GM18520 (cell line): ENCODE measurements around the gene ARHGAP15.

Experiments
- ATAC-seq: cut with Tn5 transposase; IDR thresholded peaks from one replicate; pipeline ENCODE4 v1.9.1; 2021; ENCODE audit not compliant: unreplicated experiment

The ARHGAP15 gene

GRCh38 chr2:143165291-143165690, 36.1 kb downstream of the ARHGAP15 start:
- no peak for ATAC-seq

GRCh38 chr2:143169105-143169504, 39.9 kb downstream of the ARHGAP15 start:
- no peak for ATAC-seq

GRCh38 chr2:143171817-143172216, 42.6 kb downstream of the ARHGAP15 start:
- no peak for ATAC-seq

GRCh38 chr2:143175438-143175837, 46.2 kb downstream of the ARHGAP15 start:
- no peak for ATAC-seq

- no peak for ATAC-seq
Observed at GRCh38 chr2:143176606-143177005, 47.4 kb downstream of the ARHGAP15 start.

GRCh38 chr2:143177096-143177786, 48.0 kb downstream of the ARHGAP15 start:
- ATAC-seq: peak; percentile 98

GRCh38 chr2:143181494-143181893, 52.3 kb downstream of the ARHGAP15 start:
- ATAC-seq: no peak

GRCh38 chr2:143182649-143183048, 53.4 kb downstream of the ARHGAP15 start:
- no peak for ATAC-seq

- ATAC-seq: peak; percentile 94
Observed at GRCh38 chr2:143183804-143184463, 54.7 kb downstream of the ARHGAP15 start.

GRCh38 chr2:143186876-143187275, 57.7 kb downstream of the ARHGAP15 start:
- ATAC-seq: no peak

GRCh38 chr2:143190431-143190830, 61.2 kb downstream of the ARHGAP15 start:
- ATAC-seq: no peak

GRCh38 chr2:143192106-143192505, 62.9 kb downstream of the ARHGAP15 start:
- no peak for ATAC-seq

- no peak for ATAC-seq
Observed at GRCh38 chr2:143192716-143193115, 63.5 kb downstream of the ARHGAP15 start.

- no peak for ATAC-seq
Observed at GRCh38 chr2:143193121-143193520, 63.9 kb downstream of the ARHGAP15 start.

GRCh38 chr2:143195511-143195910, 66.3 kb downstream of the ARHGAP15 start:
- ATAC-seq: no peak

GRCh38 chr2:143204062-143204461, 74.8 kb downstream of the ARHGAP15 start:
- ATAC-seq: no peak

- peak; percentile 64 for ATAC-seq
Observed at GRCh38 chr2:143205106-143205764, 76.0 kb downstream of the ARHGAP15 start.

GRCh38 chr2:143209570-143210445, 80.6 kb downstream of the ARHGAP15 start:
- no peak for ATAC-seq

GRCh38 chr2:143210446-143210819, 81.2 kb downstream of the ARHGAP15 start:
- no peak for ATAC-seq

- ATAC-seq: no peak
Observed at GRCh38 chr2:143217512-143218115, 88.4 kb downstream of the ARHGAP15 start.

GRCh38 chr2:143218621-143219020, 89.4 kb downstream of the ARHGAP15 start:
- no peak for ATAC-seq
